ENCODE data around the gene TRPM4. TPM values are rescaled to one million over a fixed set of nuclear protein-coding genes. Genes with fewer than 3 reads are reported as not detected.

The TRPM4 gene
- total RNA-seq, 1 donor from 2014 or later, result 3.1 TPM

GRCh38 chr19:49194408-49194807 is 36.8 kb downstream of the TRPM4 start:
- no peaks in the 10 kb centered on the region for H3K36me3 ChIP-seq
- Mint-ChIP-seq H3K27me3 (ENCODE audit: insufficient read depth, low read depth) (peaks cover 2% of the 10 kb centered on the region), H3K4me3 (no peak overlapping the region), H3K36me3 (peaks cover 12% of the 10 kb centered on the region), H3K27ac (no peak overlapping the region), H3K4me1 (no peaks in the 10 kb centered on the region), H3K9me3 (no peaks in the 10 kb centered on the region)
- H3K4me3 ChIP-seq, result no peak overlapping the region
- no peak overlapping the region for H3K4me2 ChIP-seq
- H3K79me2 ChIP-seq (ENCODE audit: low read depth), result no peaks in the 10 kb centered on the region
- H3K27ac ChIP-seq, result no peak overlapping the region
- TF ChIP-seq CTCF (IDR thresholded peaks at IDR 0.05) (no peak), EZH2 (IDR thresholded peaks at IDR 0.05) (no peak), EZH2phosphoT487 (IDR thresholded peaks at IDR 0.05) (no peak)
- no peak overlapping the region for H3K9ac ChIP-seq
- DNase-seq (ENCODE audit: low spot score), result no peak
- no peaks in the 10 kb centered on the region for H3K4me1 ChIP-seq
- no peaks in the 10 kb centered on the region for H3K27me3 ChIP-seq
- H3F3A ChIP-seq (ENCODE audit: low read depth), result peaks cover 5% of the 10 kb centered on the region
- H2AFZ ChIP-seq (replicated peaks), result no peak overlapping the region
- H3K9me3 ChIP-seq (ENCODE audit: low read depth), result no peaks in the 10 kb centered on the region
- H4K20me1 ChIP-seq (ENCODE audit: low read depth), result no peaks in the 10 kb centered on the region

GRCh38 chr19:49196527-49197240 is 39.1 kb downstream of the TRPM4 start:
- no peaks in the 10 kb centered on the region for H3K79me2 ChIP-seq (ENCODE audit: low read depth)
- no peaks in the 10 kb centered on the region for H4K20me1 ChIP-seq (ENCODE audit: low read depth)
- no peak overlapping the region for H3K27ac ChIP-seq
- no peaks in the 10 kb centered on the region for H3K9me3 Mint-ChIP-seq
- no peak overlapping the region for H2AFZ ChIP-seq (replicated peaks)
- H3K4me3 ChIP-seq, result no peak overlapping the region
- no peak overlapping the region for H3K27ac Mint-ChIP-seq
- peaks cover 2% of the 10 kb centered on the region for H3K27me3 Mint-ChIP-seq (ENCODE audit: insufficient read depth, low read depth)
- no peak for DNase-seq (ENCODE audit: low spot score)
- H3K4me3 Mint-ChIP-seq, result no peak overlapping the region
- H3K36me3 ChIP-seq, result no peaks in the 10 kb centered on the region
- no peak overlapping the region for H3K9ac ChIP-seq
- peaks cover 2% of the 10 kb centered on the region for H3K36me3 Mint-ChIP-seq
- no peaks in the 10 kb centered on the region for H3K4me1 ChIP-seq
- TF ChIP-seq CTCF (IDR thresholded peaks at IDR 0.05), result no peak
- no peak for TF ChIP-seq EZH2 (IDR thresholded peaks at IDR 0.05)
- no peak for TF ChIP-seq EZH2phosphoT487 (IDR thresholded peaks at IDR 0.05)
- no peaks in the 10 kb centered on the region for H3K4me1 Mint-ChIP-seq
- peaks cover 8% of the 10 kb centered on the region for H3F3A ChIP-seq (ENCODE audit: low read depth)
- no peaks in the 10 kb centered on the region for H3K27me3 ChIP-seq
- H3K9me3 ChIP-seq (ENCODE audit: low read depth), result no peaks in the 10 kb centered on the region
- H3K4me2 ChIP-seq, result no peak overlapping the region

- no peaks in the 10 kb centered on the region for H3K79me2 ChIP-seq (ENCODE audit: low read depth)
- no peaks in the 10 kb centered on the region for H3K27me3 ChIP-seq
- H2AFZ ChIP-seq (replicated peaks), result no peak overlapping the region
- Mint-ChIP-seq H3K27me3 (ENCODE audit: insufficient read depth, low read depth) (peaks cover 2% of the 10 kb centered on the region), H3K9me3 (no peaks in the 10 kb centered on the region), H3K4me3 (no peak overlapping the region), H3K4me1 (no peaks in the 10 kb centered on the region), H3K36me3 (peaks cover 12% of the 10 kb centered on the region), H3K27ac (no peak overlapping the region)
- no peak overlapping the region for H3K27ac ChIP-seq
- TF ChIP-seq EZH2 (IDR thresholded peaks at IDR 0.05) (no peak), EZH2phosphoT487 (IDR thresholded peaks at IDR 0.05) (no peak), CTCF (IDR thresholded peaks at IDR 0.05) (no peak)
- H3K4me3 ChIP-seq, result no peak overlapping the region
- H3K4me2 ChIP-seq, result no peak overlapping the region
- no peaks in the 10 kb centered on the region for H3K9me3 ChIP-seq (ENCODE audit: low read depth)
- no peak for DNase-seq (ENCODE audit: low spot score)
- no peaks in the 10 kb centered on the region for H3K36me3 ChIP-seq
- no peaks in the 10 kb centered on the region for H4K20me1 ChIP-seq (ENCODE audit: low read depth)
- H3K4me1 ChIP-seq, result no peaks in the 10 kb centered on the region
- H3F3A ChIP-seq (ENCODE audit: low read depth), result peaks cover 8% of the 10 kb centered on the region
- no peak overlapping the region for H3K9ac ChIP-seq
These were observed 42.8 kb downstream of the TRPM4 start for GRCh38 chr19:49200238-49200862.
